Nephron (organoid): ENCODE results near the gene ACMSD.
"Not testable (repeated sequence)": the region's sequence is repeated elsewhere in the genome, so short reads cannot be mapped to it uniquely, and the experiment has no call there.

Source experiments
- H3K27ac Mint-ChIP-seq, 3 experiments: 2 replicates each; pipeline ENCODE4 v1.8.0; 2020; ENCODE audit warnings: mixed read lengths in 3 of 3, mild to moderate bottlenecking in 2 of 3, moderate library complexity in 1 of 3
- H3K27me3 Mint-ChIP-seq: 2 replicates; pipeline ENCODE4 v1.8.0; 2021; ENCODE audit warnings: low read depth, mild to moderate bottlenecking, moderate library complexity, mixed read lengths
- H3K36me3 Mint-ChIP-seq: 2 replicates; pipeline ENCODE4 v1.8.0; 2020; ENCODE audit warnings: low read depth, mixed read lengths
- H3K4me1 Mint-ChIP-seq: 2 replicates; pipeline ENCODE4 v1.8.0; 2020; ENCODE audit warnings: mixed read lengths
- H3K4me3 Mint-ChIP-seq, 3 experiments: 2 replicates each; pipeline ENCODE4 v1.8.0; 2020; ENCODE audit warnings: mild to moderate bottlenecking in 3 of 3, mixed read lengths in 3 of 3, moderate library complexity in 2 of 3
- H3K9me3 Mint-ChIP-seq: 2 replicates; pipeline ENCODE4 v1.8.0; 2020; ENCODE audit warnings: mixed read lengths
- CTCF ChIP-seq, 3 experiments: fragments of 200-600 bp; sonication (generic); IDR thresholded peaks; one replicate each; pipeline ENCODE4 v1.5.0; 2021; ENCODE audit warnings: antibody characterized with exemption in 3 of 3; ENCODE audit not compliant: unreplicated experiment in 3 of 3

Gene ACMSD

GRCh38 chr2:134823431-134823830, 15.0 kb upstream of the ACMSD start:
- Mint-ChIP-seq H3K4me1 (no peaks in the 10 kb centered on the region), H3K27ac (no peak overlapping the region), H3K4me3 (no peak overlapping the region), H3K27me3 (no peaks in the 10 kb centered on the region), H3K36me3 (no peaks in the 10 kb centered on the region), H3K9me3 (peaks cover 12% of the 10 kb centered on the region)
- TF ChIP-seq CTCF (IDR thresholded peaks at IDR 0.05; ENCODE audit: unreplicated experiment in 3 of 3), result no peak

- no peaks in the 10 kb centered on the region for H3K4me1 Mint-ChIP-seq
- H3K9me3 Mint-ChIP-seq, result peaks cover 12% of the 10 kb centered on the region
- no peaks in the 10 kb centered on the region for H3K36me3 Mint-ChIP-seq
- no peak overlapping the region for H3K4me3 Mint-ChIP-seq
- no peaks in the 10 kb centered on the region for H3K27me3 Mint-ChIP-seq
- no peak for TF ChIP-seq CTCF (IDR thresholded peaks at IDR 0.05; ENCODE audit: unreplicated experiment in 3 of 3)
- no peak overlapping the region for H3K27ac Mint-ChIP-seq
Observed at GRCh38 chr2:134823832-134824231, 14.6 kb upstream of the ACMSD start.

GRCh38 chr2:134825716-134826115, 12.7 kb upstream of the ACMSD start:
- peaks cover 12% of the 10 kb centered on the region for H3K9me3 Mint-ChIP-seq
- not testable (repeated sequence) for H3K27ac Mint-ChIP-seq, H3K4me3 Mint-ChIP-seq, H3K4me1 Mint-ChIP-seq, H3K27me3 Mint-ChIP-seq, H3K36me3 Mint-ChIP-seq

- peaks cover 35% of the 10 kb centered on the region for H3K9me3 Mint-ChIP-seq
- no peaks in the 10 kb centered on the region for H3K4me1 Mint-ChIP-seq
- H3K27me3 Mint-ChIP-seq, result peaks cover 3% of the 10 kb centered on the region
- TF ChIP-seq CTCF (IDR thresholded peaks at IDR 0.05; ENCODE audit: unreplicated experiment in 3 of 3), result no peak
- H3K4me3 Mint-ChIP-seq, result no peak overlapping the region
- no peak overlapping the region for H3K27ac Mint-ChIP-seq
- H3K36me3 Mint-ChIP-seq, result peaks cover 4% of the 10 kb centered on the region
Observed at GRCh38 chr2:134835471-134835870, 2.9 kb upstream of the ACMSD start.

GRCh38 chr2:134836986-134837385, 1.4 kb upstream of the ACMSD start:
- H3K27ac Mint-ChIP-seq, result peak overlapping the region; percentile 88 to 94 (median 93)
- TF ChIP-seq CTCF (IDR thresholded peaks at IDR 0.05; ENCODE audit: unreplicated experiment in 3 of 3), result no peak
- peaks cover 30% of the 10 kb centered on the region for H3K9me3 Mint-ChIP-seq
- peak overlapping the region in 1 of 3 experiments; percentile 12 for H3K4me3 Mint-ChIP-seq
- H3K36me3 Mint-ChIP-seq, result peaks cover 4% of the 10 kb centered on the region
- H3K4me1 Mint-ChIP-seq, result no peaks in the 10 kb centered on the region
- peaks cover 3% of the 10 kb centered on the region for H3K27me3 Mint-ChIP-seq

GRCh38 chr2:134839649-134840048, 1.2 kb downstream of the ACMSD start:
- H3K27ac Mint-ChIP-seq, result peak overlapping the region; percentile 86 to 94 (median 93)
- H3K4me3 Mint-ChIP-seq, result peak overlapping the region; percentile 54 to 73 (median 62)
- H3K9me3 Mint-ChIP-seq, result peaks cover 23% of the 10 kb centered on the region
- peaks cover 3% of the 10 kb centered on the region for H3K27me3 Mint-ChIP-seq
- H3K36me3 Mint-ChIP-seq, result peaks cover 4% of the 10 kb centered on the region
- H3K4me1 Mint-ChIP-seq, result peaks cover 8% of the 10 kb centered on the region
- no peak for TF ChIP-seq CTCF (IDR thresholded peaks at IDR 0.05; ENCODE audit: unreplicated experiment in 3 of 3)
